ENCODE measurements around the gene CYB561D1. TPM values are rescaled to one million over a fixed set of nuclear protein-coding genes. Genes with fewer than 3 reads are reported as not detected.

CYB561D1 gene
- total RNA-seq, 2 donors from 2014 or later = 4.8 to 6.5 TPM

DNA sequence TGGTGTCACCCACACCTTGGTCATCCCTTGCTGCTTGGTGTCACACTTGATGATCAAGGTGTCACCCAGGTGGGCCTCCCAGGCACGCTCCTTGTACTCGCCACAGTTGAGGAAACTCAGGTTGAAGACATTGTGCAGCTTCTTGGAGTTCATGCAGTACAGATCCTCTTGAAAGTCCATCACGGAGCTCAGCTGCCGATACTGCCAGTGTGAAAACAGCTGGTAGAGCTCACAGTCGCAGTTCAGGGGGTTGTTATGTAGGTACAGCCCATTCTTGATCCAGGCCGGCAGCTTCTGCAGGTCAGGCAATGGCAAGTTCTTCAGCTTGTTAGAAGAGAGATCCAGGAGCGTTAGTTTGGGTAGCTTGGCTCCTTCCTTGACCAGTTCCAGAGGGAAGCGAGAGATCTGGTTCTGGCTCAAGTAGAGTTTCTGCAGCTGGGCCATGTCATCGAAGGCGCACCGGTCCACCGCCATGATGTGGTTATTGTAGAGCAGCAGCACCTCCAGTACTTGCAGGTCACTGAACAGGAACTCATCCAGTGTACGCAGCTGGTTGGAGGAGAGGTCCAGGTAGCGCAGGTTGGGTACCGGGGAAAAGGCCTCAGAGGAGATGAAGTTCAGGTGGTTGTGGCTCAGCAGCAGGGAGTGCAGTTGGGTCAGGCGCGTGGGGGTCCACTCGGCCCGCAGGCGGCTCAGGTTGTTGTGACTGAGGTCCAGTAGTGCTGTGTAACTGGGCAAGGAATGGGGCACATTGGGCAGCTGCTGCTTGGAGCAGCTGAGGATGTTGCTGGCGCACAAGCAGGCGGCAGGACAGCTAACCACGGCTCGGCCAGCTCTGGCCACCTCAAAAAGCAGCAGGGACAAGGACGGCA, 14.3 kb downstream of the CYB561D1 start:
- H3K27ac ChIP-seq (ENCODE audit: low read depth, low read length) = no peak overlapping the region
- no peak overlapping the region for H3K27ac Mint-ChIP-seq
- no peaks in the 10 kb centered on the region for H3K4me1 ChIP-seq (ENCODE audit: control insufficient read depth, insufficient read depth, low read length)
- H3K4me3 ChIP-seq (ENCODE audit: low read length) = no peak overlapping the region
- no peaks in the 10 kb centered on the region for H3K9me3 ChIP-seq (ENCODE audit: control insufficient read depth, low read length)
- H3K9me3 Mint-ChIP-seq = no peaks in the 10 kb centered on the region
- H3K36me3 Mint-ChIP-seq (ENCODE audit: low read depth) = no peaks in the 10 kb centered on the region
- H3K27me3 ChIP-seq (ENCODE audit: control insufficient read depth, insufficient read depth, low read length, poor library complexity, severe bottlenecking) = peaks cover 53% of the 10 kb centered on the region
- WGBS, 2 experiments (ENCODE audit: insufficient coverage in 1 of 2, insufficient read length in 1 of 2) = 93 to 96% methylated on average over 21 to 25 of the region's 25 CpGs
- TF ChIP-seq, protein P1, sequence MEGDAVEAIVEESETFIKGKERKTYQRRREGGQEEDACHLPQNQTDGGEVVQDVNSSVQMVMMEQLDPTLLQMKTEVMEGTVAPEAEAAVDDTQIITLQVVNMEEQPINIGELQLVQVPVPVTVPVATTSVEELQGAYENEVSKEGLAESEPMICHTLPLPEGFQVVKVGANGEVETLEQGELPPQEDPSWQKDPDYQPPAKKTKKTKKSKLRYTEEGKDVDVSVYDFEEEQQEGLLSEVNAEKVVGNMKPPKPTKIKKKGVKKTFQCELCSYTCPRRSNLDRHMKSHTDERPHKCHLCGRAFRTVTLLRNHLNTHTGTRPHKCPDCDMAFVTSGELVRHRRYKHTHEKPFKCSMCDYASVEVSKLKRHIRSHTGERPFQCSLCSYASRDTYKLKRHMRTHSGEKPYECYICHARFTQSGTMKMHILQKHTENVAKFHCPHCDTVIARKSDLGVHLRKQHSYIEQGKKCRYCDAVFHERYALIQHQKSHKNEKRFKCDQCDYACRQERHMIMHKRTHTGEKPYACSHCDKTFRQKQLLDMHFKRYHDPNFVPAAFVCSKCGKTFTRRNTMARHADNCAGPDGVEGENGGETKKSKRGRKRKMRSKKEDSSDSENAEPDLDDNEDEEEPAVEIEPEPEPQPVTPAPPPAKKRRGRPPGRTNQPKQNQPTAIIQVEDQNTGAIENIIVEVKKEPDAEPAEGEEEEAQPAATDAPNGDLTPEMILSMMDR (conservative IDR thresholded peaks at IDR 0.05) = no peak
- peak overlapping the region; percentile 72 for H3K4me3 Mint-ChIP-seq
- H3K9ac ChIP-seq (ENCODE audit: extremely low read depth, low read length, poor library complexity, severe bottlenecking) = no peak overlapping the region
- peaks cover 10% of the 10 kb centered on the region for H3K4me1 Mint-ChIP-seq
- peaks cover 60% of the 10 kb centered on the region for H3K27me3 Mint-ChIP-seq (ENCODE audit: insufficient read depth)
- no peak for DNase-seq
- no peaks in the 10 kb centered on the region for H3K36me3 ChIP-seq (ENCODE audit: control insufficient read depth, insufficient read depth, low read length)

- H3K4me1 Mint-ChIP-seq = peaks cover 10% of the 10 kb centered on the region
- peak overlapping the region; percentile 85 for H3K4me3 ChIP-seq (ENCODE audit: low read length)
- H3K9me3 ChIP-seq (ENCODE audit: control insufficient read depth, low read length) = no peaks in the 10 kb centered on the region
- H3K27me3 Mint-ChIP-seq (ENCODE audit: insufficient read depth) = peaks cover 60% of the 10 kb centered on the region
- H3K9ac ChIP-seq (ENCODE audit: extremely low read depth, low read length, poor library complexity, severe bottlenecking) = no peak overlapping the region
- DNase-seq = no peak
- no peak overlapping the region for H3K27ac Mint-ChIP-seq
- no peak overlapping the region for H3K27ac ChIP-seq (ENCODE audit: low read depth, low read length)
- no peaks in the 10 kb centered on the region for H3K9me3 Mint-ChIP-seq
- peak overlapping the region; percentile 72 for H3K4me3 Mint-ChIP-seq
- H3K36me3 ChIP-seq (ENCODE audit: control insufficient read depth, insufficient read depth, low read length) = no peaks in the 10 kb centered on the region
- H3K4me1 ChIP-seq (ENCODE audit: control insufficient read depth, insufficient read depth, low read length) = no peaks in the 10 kb centered on the region
- TF ChIP-seq, protein P1 (conservative IDR thresholded peaks at IDR 0.05) = no peak
- H3K36me3 Mint-ChIP-seq (ENCODE audit: low read depth) = no peaks in the 10 kb centered on the region
- 60 to 89% methylated on average over 1 to 7 of the region's 7 CpGs for WGBS, 2 experiments (ENCODE audit: insufficient coverage in 1 of 2, insufficient read length in 1 of 2)
- H3K27me3 ChIP-seq (ENCODE audit: control insufficient read depth, insufficient read depth, low read length, poor library complexity, severe bottlenecking) = peaks cover 57% of the 10 kb centered on the region
Measured at GRCh38 chr1:109508873-109509175, 14.9 kb downstream of the CYB561D1 start.

DNA sequence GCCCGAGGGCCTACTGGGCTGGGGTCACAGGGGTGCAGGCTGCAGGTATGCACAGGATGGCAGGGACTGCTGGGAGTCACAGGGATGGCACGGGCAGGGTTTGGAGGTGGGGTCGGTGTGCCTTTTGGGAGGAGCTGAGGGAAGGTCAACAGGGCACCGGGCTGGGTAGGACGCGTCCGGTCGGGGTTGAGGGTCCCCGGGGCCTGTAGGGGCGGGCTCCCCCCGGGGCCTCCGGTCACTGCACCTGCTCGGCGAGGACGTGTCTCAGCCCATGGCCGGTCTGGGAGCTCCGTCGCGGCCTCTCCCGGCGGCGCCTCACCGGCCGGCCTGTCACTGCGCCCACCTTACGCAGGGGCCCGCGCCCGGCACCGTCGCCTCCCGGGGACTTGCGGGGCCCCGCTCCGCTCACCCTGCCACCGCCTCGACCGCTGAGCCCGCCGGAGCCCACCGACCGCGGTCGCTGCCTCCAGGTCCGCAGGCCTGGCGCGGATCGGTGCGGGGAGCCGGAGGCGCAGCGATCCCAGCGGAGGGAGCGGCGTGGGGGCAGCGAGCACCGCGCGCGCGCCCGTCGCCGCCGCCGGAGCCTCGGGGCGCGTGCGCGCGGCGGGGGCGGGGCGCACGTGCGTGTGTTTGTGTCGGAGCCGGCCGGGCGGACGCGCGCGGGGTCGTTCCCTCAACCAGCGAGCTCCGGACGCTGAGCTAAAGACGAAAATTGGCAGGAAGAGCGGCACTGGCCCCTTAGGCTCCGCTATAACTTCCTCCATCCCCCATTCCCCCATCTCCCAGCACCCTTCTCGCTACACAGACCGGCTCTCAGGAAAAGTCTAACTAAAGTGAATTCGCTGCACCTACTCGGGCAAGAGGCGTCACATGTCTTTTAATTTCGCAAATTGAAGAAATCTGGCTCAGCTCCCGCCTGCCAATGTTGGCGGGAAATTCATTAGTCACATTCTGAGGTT, 15.6 kb downstream of the CYB561D1 start, which contains the start of gene AMIGO1:
Gene AMIGO1 (minus strand): TSS at position 552 of the 959 bp plus-strand sequence. CDS start 815 bp downstream, outside the sequence.
- H3K36me3 ChIP-seq (ENCODE audit: control insufficient read depth, insufficient read depth, low read length) = no peaks in the 10 kb centered on the region
- no peak within 1 kb of the TSS for H3K27ac ChIP-seq (ENCODE audit: low read depth, low read length)
- Mint-ChIP-seq H3K27ac (no peak within 1 kb of the TSS), H3K27me3 (ENCODE audit: insufficient read depth) (peaks cover 60% of the 10 kb centered on the region), H3K36me3 (ENCODE audit: low read depth) (no peaks in the 10 kb centered on the region), H3K4me1 (peaks cover 10% of the 10 kb centered on the region), H3K9me3 (no peaks in the 10 kb centered on the region), H3K4me3 (peak within 1 kb of the TSS; percentile 72)
- peaks cover 57% of the 10 kb centered on the region for H3K27me3 ChIP-seq (ENCODE audit: control insufficient read depth, insufficient read depth, low read length, poor library complexity, severe bottlenecking)
- no peaks in the 10 kb centered on the region for H3K9me3 ChIP-seq (ENCODE audit: control insufficient read depth, low read length)
- H3K4me3 ChIP-seq (ENCODE audit: low read length) = peak within 1 kb of the TSS; percentile 85
- WGBS, 2 experiments (ENCODE audit: insufficient coverage in 1 of 2, insufficient read length in 1 of 2) = 2 to 4% methylated on average over 18 to 100 of the region's 100 CpGs
- H3K4me1 ChIP-seq (ENCODE audit: control insufficient read depth, insufficient read depth, low read length) = no peaks in the 10 kb centered on the region
- TF ChIP-seq, protein P1 (conservative IDR thresholded peaks at IDR 0.05) = no peak
- DNase-seq = peak; percentile 85
- no peak within 1 kb of the TSS for H3K9ac ChIP-seq (ENCODE audit: extremely low read depth, low read length, poor library complexity, severe bottlenecking)
